GM18951 (cell line): ENCODE data around the gene SCAP.
"Not testable (repeated sequence)": the region's sequence is repeated elsewhere in the genome, so short reads cannot be mapped to it uniquely, and the experiment has no call there.

Experiments used
- POLR2A ChIP-seq: IDR thresholded peaks from 4 replicates; pipeline ENCODE4 v1.6.1; 2011; ENCODE audit warnings: mild to moderate bottlenecking; ENCODE audit not compliant: insufficient read length, insufficient read depth; ENCODE audit errors: extremely low read depth
- in situ Hi-C: fragments of 300-500 bp; cut with MboI; formaldehyde crosslinking; loops from one replicate; pipeline ENCODE4 v1.12.0; 2022; ENCODE audit warnings: low sequenced_read_pairs, mixed read lengths, inconsistent platforms; ENCODE audit not compliant: unreplicated experiment

The SCAP gene

DNA sequence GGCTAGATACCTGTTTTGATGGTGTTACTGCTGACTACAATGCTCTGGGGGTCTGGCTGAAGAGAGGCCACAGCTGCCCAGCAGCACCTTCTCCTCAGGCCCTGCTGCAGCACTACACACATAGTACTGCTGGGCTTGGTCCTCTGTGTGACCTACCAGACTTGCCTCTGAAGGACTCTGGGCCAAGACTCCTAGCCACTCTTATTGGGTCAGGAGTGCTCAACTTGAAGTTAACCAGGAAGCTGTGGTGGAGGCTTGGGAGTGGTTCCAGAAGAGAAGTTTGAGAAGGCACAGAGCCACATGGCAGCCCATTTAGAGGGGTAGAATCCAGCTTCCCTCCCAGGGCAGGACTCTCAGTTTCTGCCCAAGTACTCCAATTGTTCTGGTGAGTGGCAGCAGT is 21.2 kb upstream of the SCAP start:
- in situ Hi-C loops = no loop called here
- TF ChIP-seq POLR2A = no peak

DNA sequence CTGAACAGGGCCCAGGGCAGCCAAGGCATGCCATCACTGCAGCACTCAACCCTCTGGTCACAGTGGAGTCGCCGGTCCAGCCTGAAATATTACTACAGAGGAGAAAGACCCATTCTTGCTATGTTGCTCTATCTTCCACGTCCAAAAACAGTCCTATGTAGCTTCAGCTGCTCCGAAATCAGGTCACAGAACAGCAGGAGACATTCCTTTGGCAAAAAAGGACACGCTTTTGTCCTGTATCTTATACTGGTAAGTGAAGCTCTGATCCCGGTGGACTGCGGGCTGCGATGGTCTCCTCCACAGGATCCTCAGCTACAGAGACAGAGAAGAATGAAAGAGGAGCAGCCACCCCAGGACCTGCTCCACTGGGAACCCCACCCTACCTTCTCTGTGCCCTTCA is 20.1 kb upstream of the SCAP start:
- in situ Hi-C loops = no loop called here
- no peak for TF ChIP-seq POLR2A

DNA sequence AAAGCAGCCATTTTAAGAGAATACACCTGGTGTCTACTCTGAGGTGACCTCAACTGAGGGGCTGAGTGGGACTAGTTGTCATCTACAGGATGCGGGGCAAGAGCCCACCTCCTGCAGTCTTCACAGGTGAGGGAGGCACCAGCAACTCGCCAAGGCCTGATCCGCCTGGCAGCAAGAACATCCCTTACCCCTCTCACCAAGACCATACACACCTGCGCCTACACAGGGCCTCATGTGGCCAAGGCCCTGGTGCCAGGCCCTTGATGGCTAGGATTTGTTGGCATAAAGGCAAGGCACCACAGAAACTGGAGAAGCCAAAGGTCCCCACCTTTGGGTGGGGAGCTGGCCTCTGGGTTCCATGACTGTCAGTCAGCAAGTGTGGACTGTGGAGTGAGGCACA is 19.4 kb upstream of the SCAP start:
- in situ Hi-C loops = no loop called here
- no peak for TF ChIP-seq POLR2A

DNA sequence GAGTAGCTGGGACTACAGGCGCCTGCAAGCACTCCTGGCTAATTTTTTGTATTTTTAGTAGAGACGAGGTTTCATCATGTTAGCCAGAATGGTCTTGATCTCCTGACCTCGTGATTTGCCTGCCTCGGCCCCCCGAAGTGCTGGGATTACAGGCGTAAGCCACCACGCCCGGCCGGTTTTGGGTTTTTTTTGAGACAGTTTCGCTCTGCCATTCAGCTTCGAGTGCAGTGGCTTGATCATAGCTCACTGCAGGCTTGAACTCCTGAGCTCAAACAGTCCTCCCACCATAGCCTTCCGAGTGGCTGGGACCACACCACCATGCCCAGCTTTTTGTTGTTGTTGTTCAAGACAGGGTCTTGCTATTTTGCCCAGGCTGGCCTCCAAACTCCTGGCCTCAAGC is 16.0 kb upstream of the SCAP start:
- no peak for TF ChIP-seq POLR2A
- in situ Hi-C loops = no loop called here

DNA sequence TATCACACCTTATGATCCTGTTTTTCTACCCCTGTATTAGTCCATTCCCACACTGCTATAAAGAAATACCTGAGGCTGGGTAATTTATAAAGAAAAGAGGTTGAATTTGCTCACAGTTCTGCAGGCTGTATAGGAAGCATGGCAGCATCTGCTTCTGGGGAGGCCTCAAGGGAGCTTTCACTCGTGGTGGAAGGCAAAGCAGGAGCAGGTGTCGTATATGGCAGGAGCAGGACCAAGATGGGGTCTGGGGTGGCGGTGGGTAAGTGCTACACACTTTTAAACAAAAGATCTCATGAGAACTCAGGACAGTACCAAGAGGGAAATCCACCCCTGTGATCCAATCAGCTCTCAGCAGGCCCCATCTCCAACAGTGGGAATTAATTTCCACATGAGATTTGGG is 15.4 kb upstream of the SCAP start:
- TF ChIP-seq POLR2A = no peak
- in situ Hi-C loops = no loop called here

DNA sequence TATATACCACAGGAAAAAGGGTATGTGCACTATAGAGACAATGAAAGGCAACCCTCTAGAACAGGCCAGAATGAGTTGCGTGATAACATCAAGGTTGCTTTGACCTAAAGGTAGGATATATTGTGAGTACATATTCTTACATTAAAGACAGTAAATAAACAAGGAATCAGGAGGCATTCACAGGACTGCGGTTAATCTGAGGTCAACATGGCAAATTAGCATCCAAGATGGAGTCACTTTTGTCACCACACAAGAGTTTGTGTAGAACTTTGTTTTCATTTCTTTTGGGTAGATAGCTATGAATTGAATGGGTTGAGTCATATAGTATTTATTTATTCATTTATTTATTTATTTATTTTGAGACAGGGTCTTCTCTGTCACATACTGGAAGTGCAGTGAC is 11.5 kb upstream of the SCAP start:
- in situ Hi-C loops = no loop called here
- TF ChIP-seq POLR2A = no peak

DNA sequence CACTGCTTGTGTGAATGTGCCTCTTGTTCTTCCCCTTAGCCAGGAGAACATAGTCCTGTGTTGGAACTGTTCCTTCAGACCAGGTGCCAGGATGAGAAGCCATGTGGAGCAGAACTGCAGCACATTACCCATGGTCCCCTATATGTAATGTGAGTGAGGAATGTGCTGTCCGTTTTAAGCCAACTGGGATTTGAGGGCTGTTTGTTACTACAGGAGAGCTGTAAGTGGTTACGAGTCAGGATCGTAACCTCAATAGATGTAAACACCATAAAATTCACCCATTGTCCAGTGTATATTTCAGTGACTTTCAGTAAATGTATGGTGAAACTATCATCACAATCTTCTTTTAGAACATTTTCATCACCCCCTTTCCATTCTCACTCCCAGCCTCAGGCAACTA is 10.1 kb upstream of the SCAP start:
- in situ Hi-C loops = no loop called here
- TF ChIP-seq POLR2A = no peak

DNA sequence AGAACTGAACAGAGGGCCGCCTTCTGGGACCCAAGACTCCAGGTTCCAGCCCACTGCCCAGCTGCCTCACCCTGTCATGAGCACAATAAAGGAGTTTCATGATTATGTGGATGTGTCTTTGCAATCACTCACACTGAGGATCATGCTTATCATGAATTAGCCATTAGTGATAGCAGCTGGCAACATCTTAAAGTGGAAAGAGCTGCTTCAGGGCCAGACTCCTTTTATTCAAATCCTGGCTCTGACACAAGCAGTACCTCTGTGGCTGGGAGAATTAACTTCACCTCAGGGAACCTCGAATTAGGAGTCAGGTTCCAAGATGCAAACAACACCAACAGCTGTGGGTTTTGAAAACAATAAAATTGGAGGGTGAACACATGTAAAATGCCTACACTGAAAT is 6.6 kb upstream of the SCAP start:
- TF ChIP-seq POLR2A = no peak
- in situ Hi-C loops = no loop called here

DNA sequence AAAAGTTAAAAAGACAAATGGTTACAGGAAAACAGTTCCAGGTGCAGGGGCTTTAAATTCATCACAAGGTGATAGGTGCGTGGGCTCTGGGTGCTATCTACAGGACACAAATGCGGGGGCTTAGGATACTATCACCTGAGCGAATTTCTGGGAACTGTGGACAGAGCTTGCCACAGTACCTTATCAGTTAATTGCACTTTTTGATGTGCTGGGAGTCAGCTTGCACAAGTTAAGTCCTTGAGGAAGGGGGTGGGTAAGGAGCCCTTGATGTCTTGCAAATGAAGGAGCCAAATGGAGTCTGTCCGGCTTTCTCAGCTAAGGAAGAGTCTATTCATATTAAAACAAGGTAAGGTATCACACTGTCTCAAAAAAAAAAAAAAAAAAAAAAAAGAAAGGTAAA is 6.0 kb upstream of the SCAP start:
- in situ Hi-C loops = not testable (repeated sequence)

DNA sequence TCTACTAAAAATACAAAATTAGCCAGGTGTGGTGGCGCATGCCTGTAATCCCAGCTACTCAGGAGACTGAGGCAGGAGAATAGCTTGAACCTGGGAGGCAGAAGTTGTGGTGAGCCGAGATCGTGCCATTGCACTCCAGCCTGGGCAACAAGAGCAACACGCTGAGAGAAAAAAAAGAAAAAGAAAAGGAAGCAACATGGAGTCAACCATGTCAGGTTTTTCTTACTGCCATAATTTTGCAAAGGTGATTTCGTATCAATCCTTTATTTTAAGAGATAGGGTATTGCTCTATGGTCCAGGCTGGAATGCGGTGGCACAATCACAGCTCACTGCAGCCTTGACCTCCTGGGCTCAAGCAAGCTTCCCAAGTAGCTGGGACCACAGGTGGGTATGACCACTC is 4.5 kb upstream of the SCAP start:
- in situ Hi-C loops = not testable (repeated sequence)

DNA sequence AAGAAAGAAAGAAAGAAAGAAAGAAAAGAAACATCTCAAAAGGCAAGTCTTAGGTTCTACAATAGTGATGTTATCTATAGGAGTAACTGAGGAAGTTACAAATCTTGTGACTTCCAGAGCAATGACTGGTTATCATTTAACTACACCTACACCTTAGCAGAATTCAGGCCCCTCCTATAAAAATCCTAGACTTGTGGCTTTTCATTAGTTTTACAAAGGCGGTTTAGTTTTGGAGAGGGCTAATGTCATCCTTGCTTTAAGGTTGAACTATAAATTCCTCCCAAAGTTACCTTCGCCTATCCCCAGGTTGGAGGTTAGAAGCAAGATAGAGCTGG is 4.1 kb upstream of the SCAP start:
- TF ChIP-seq POLR2A = no peak
- in situ Hi-C loops = loop anchor here (10.0 kb wide), 1 partner anchor 55 kb away; no protein-coding TSS in a partner anchor

DNA sequence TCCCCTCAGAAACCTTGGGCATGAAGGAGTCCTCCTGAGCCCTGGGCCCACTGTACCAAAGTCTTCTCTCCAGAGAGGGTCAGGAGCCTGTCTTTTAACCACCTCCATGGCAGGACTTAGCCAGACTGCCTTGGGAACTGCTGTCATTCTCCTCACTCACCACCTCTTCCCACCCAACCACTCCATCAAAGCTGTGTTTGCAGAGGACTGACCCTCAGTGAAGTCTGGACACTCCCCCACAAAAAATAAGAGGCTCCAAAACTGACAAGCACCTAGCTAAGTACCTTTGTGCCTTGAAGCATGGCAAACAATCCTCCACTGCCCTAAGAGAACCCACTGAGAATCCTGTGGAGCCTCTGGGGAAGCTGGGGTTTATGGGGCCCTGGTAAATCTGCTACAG is 2.3 kb upstream of the SCAP start:
- TF ChIP-seq POLR2A = no peak
- in situ Hi-C loops = loop anchor here (10.0 kb wide), 1 partner anchor 53 kb away; no protein-coding TSS in a partner anchor

DNA sequence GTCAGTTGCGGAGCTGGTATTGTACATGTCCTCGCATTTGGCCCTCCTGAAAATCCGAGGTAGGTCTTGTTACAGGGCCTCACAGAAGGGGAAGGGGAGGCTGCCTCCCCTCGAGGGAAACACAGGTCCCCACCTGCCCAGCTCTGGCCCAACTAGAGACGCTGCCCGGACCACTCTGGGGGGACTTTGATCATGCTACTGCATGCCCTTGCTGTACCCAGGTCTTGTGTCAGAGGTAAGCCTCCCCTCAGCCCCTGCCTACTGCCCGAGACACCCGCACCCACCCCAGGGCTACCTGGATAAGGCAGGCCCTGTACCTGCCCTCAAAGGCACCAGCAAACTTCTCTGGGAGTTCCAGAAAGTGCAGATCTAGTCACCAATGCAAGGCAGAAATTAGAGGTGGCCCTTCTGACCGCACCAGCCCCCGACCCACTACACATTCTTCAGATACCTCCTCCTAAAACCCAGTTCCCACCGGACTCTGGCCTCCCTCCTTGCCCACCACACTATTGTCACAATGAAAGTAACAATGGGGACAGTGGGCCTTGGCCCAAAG is 981 bp upstream of the SCAP start:
- in situ Hi-C loops = loop anchor here (10.0 kb wide), 1 partner anchor 52 kb away; no protein-coding TSS in a partner anchor
- TF ChIP-seq POLR2A = no peak

DNA sequence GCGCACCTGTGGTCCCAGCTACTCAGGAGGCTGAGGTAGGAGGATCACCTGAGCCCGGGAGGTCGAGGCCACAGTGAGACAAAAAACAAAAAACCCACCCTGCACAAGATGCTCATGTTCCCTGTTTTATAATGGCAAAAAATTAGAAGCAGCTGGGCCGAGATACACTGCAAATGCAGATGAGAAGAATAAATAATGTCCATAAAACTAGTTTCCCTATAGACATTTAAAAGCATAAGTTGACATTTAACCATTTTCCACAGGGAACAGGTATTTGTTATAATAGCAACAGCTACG is 537 bp upstream of the SCAP start:
- TF ChIP-seq POLR2A = no peak
- in situ Hi-C loops = loop anchor here (10.0 kb wide), 1 partner anchor 51 kb away; no protein-coding TSS in a partner anchor

DNA sequence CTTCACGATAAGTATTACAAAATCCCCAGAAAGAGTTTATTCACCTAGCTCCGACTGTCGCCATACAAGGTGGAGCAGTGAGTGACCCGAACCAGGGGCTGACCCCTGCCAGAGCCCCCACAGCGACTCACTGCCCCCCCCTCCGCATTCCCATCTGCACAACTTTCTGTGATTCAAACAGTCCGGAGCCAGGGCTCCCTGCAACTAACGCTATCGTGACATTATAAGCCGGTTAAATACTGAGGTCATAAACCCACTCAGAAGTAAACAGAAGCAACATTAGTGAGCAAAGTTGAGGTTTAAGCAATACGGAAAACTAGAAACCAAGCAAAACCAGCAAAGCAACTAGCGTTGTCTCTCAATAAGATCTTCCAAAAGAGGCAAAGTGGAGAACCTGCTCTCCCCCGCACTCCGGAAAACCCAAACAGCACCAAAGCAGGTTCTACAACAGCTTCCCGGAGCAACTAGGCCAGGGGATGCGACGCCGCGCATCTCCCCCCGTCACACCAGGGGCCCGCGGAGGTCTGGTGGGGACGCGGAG is 642 bp downstream of the SCAP start:
- in situ Hi-C loops = loop anchor here (10.0 kb wide), 1 partner anchor 50 kb away; no protein-coding TSS in a partner anchor
- TF ChIP-seq POLR2A = no peak
